Measurements from ENCODE around the gene DAAM2.

GRCh38 chr6:39850736-39851297, 58.6 kb downstream of the DAAM2 start:
- TF ChIP-seq, protein P1, sequence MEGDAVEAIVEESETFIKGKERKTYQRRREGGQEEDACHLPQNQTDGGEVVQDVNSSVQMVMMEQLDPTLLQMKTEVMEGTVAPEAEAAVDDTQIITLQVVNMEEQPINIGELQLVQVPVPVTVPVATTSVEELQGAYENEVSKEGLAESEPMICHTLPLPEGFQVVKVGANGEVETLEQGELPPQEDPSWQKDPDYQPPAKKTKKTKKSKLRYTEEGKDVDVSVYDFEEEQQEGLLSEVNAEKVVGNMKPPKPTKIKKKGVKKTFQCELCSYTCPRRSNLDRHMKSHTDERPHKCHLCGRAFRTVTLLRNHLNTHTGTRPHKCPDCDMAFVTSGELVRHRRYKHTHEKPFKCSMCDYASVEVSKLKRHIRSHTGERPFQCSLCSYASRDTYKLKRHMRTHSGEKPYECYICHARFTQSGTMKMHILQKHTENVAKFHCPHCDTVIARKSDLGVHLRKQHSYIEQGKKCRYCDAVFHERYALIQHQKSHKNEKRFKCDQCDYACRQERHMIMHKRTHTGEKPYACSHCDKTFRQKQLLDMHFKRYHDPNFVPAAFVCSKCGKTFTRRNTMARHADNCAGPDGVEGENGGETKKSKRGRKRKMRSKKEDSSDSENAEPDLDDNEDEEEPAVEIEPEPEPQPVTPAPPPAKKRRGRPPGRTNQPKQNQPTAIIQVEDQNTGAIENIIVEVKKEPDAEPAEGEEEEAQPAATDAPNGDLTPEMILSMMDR (IDR thresholded peaks at IDR 0.05), result no peak
- TF ChIP-seq POLR2A (IDR thresholded peaks at IDR 0.05), result no peak

All from prostate gland (tissue), 2 donors.